H1 (cell line): ENCODE results near the gene ELOVL6. TPM values are rescaled to one million over a fixed set of nuclear protein-coding genes. Genes with fewer than 3 reads are reported as not detected.

Source experiments
- CTCF ChIA-PET: fragments of 300-600 bp; sonication (Branson Sonifier 250); formaldehyde crosslinking; loops from one replicate; lab custom pipeline; 2021; ENCODE audit not compliant: partially characterized antibody; lab: Charles Lee
- POLR2A ChIA-PET: fragments of 300-600 bp; sonication (Branson Sonifier 250); formaldehyde crosslinking; loops from one replicate; lab custom pipeline; 2021; ENCODE audit warnings: inconsistent platforms; ENCODE audit not compliant: partially characterized antibody; lab: Charles Lee
- DNase-seq, 2 experiments: peaks; one replicate each; pipeline versions ENCODE4 v3.0.0 to v3.0.0-alpha.2; 2010 to 2022; ENCODE audit warnings: low spot score in 2 of 2, low read depth in 1 of 2, mixed read lengths in 1 of 2
- FAIRE-seq: peaks from 2 replicates; lab custom pipeline; 2011; peaks lifted over from hg19 to GRCh38; lab: Jason Lieb, UNC
- H2AFZ ChIP-seq: 2 replicates; pipeline ENCODE4 v1.8.1; 2012; ENCODE audit warnings: low read length, inconsistent platforms
- H2AK5ac ChIP-seq: 2 replicates; pipeline ENCODE4 v1.6.1; 2013; ENCODE audit warnings: low read depth, low read length
- H2BK120ac ChIP-seq: replicated peaks from 2 replicates; pipeline ENCODE3; 2013; ENCODE audit warnings: low read depth, low read length, inconsistent platforms
- H2BK12ac ChIP-seq: 2 replicates; pipeline ENCODE4 v1.6.1; 2013; ENCODE audit warnings: low read depth, low read length
- H2BK15ac ChIP-seq: 2 replicates; pipeline ENCODE4 v1.6.1; 2013; ENCODE audit warnings: low read length
- H2BK20ac ChIP-seq: 2 replicates; pipeline ENCODE4 v1.6.1; 2013; ENCODE audit warnings: low read length
- H2BK5ac ChIP-seq: 2 replicates; pipeline ENCODE4 v1.6.1; 2013; ENCODE audit warnings: low read depth, low read length
- H3K14ac ChIP-seq: 2 replicates; pipeline ENCODE4 v1.6.1; 2013; ENCODE audit warnings: inconsistent platforms; ENCODE audit not compliant: insufficient read length
- H3K18ac ChIP-seq: 2 replicates; pipeline ENCODE4 v1.6.1; 2013; ENCODE audit warnings: low read length; ENCODE audit errors: extremely low read depth
- H3K23ac ChIP-seq: 2 replicates; pipeline ENCODE4 v1.6.1; 2013; ENCODE audit warnings: inconsistent platforms; ENCODE audit not compliant: insufficient read length
- H3K23me2 ChIP-seq: 2 replicates; pipeline ENCODE4 v1.6.1; 2013; ENCODE audit warnings: low read depth, low read length
- H3K27ac ChIP-seq: 2 replicates; pipeline ENCODE4 v1.6.1; 2011; ENCODE audit warnings: low read depth, low read length, inconsistent platforms
- H3K27me3 ChIP-seq, 4 experiments: replicated peaks in 1 of 4; 1 replicate in 1 of 4; 2 replicates in 3 of 4; pipeline versions ENCODE4 v1.6.1 to v1.8.1; 2011 to 2013; ENCODE audit warnings: low read length in 3 of 4, mild to moderate bottlenecking in 3 of 4, inconsistent platforms in 2 of 4, mixed read lengths in 2 of 4, moderate library complexity in 1 of 4; ENCODE audit not compliant: control insufficient read depth in 3 of 4, insufficient read depth in 3 of 4; ENCODE audit errors: extremely low read depth in 1 of 4
- H3K36me3 ChIP-seq, 4 experiments: 2 replicates each; pipeline versions ENCODE4 v1.6.1 to v1.8.1; 2011 to 2013; ENCODE audit warnings: mild to moderate bottlenecking in 4 of 4, low read length in 3 of 4, moderate library complexity in 2 of 4, control low read depth in 1 of 4, inconsistent platforms in 1 of 4; ENCODE audit not compliant: insufficient read depth in 4 of 4, control insufficient read depth in 2 of 4
- H3K4ac ChIP-seq: replicated peaks from 2 replicates; pipeline ENCODE3; 2013; ENCODE audit warnings: low read length, low read depth, mixed read lengths, inconsistent platforms; ENCODE audit not compliant: insufficient read length
- H3K4me1 ChIP-seq, 4 experiments: replicated peaks in 1 of 4; 1 replicate in 1 of 4; 2 replicates in 3 of 4; pipeline versions ENCODE4 v1.6.1 to v1.8.1; 2011 to 2013; ENCODE audit warnings: low read length in 3 of 4, inconsistent platforms in 2 of 4, mixed read lengths in 1 of 4; ENCODE audit not compliant: insufficient read depth in 4 of 4, control insufficient read depth in 3 of 4
- H3K4me2 ChIP-seq, 2 experiments: 2 replicates each; pipeline versions ENCODE4 v1.6.1 to v1.8.1; 2011 to 2013; ENCODE audit warnings: low read depth in 2 of 2, low read length in 2 of 2, control low read depth in 1 of 2, inconsistent platforms in 1 of 2, mild to moderate bottlenecking in 1 of 2; ENCODE audit not compliant: insufficient read depth in 1 of 2
- H3K4me3 ChIP-seq, 4 experiments: fragments of 200-600, 300-600 bp in 1 of 4; sonication (generic), shearing (Covaris generic), sonication (Bioruptor Twin) in 1 of 4; 2 replicates each; pipeline versions ENCODE4 v1.5.1 to v1.8.1; 2011 to 2016; ENCODE audit warnings: low read length in 4 of 4, low read depth in 3 of 4, control low read depth in 2 of 4, inconsistent platforms in 2 of 4, mild to moderate bottlenecking in 2 of 4, mixed read lengths in 1 of 4, moderate library complexity in 1 of 4; ENCODE audit not compliant: insufficient read depth in 2 of 4; ENCODE audit errors: extremely low read depth in 1 of 4
- H3K56ac ChIP-seq: replicated peaks from 2 replicates; pipeline ENCODE3; 2013; ENCODE audit warnings: low read depth, mild to moderate bottlenecking, mixed read lengths, low read length, inconsistent platforms; ENCODE audit not compliant: insufficient read length
- H3K79me1 ChIP-seq: 2 replicates; pipeline ENCODE4 v1.6.1; 2013; ENCODE audit warnings: low read depth, low read length, control low read depth
- H3K79me2 ChIP-seq, 2 experiments: 2 replicates each; pipeline versions ENCODE4 v1.6.1 to v1.8.1; 2012 to 2013; ENCODE audit warnings: low read length in 2 of 2, mild to moderate bottlenecking in 2 of 2, inconsistent platforms in 1 of 2; ENCODE audit not compliant: insufficient read depth in 2 of 2, control insufficient read depth in 1 of 2
- H3K9ac ChIP-seq, 4 experiments: replicated peaks in 1 of 4; 1 replicate in 1 of 4; 2 replicates in 3 of 4; pipeline versions ENCODE4 v1.6.1 to v1.8.1; 2011 to 2013; ENCODE audit warnings: low read depth in 3 of 4, low read length in 3 of 4, control low read depth in 2 of 4, mild to moderate bottlenecking in 2 of 4, moderate library complexity in 2 of 4, inconsistent platforms in 1 of 4; ENCODE audit errors: extremely low read depth in 1 of 4
- H3K9me3 ChIP-seq, 2 experiments: 2 replicates each; pipeline versions ENCODE4 v1.6.1 to v1.8.1; 2012 to 2013; ENCODE audit warnings: mild to moderate bottlenecking in 2 of 2, moderate library complexity in 2 of 2, control low read depth in 1 of 2, inconsistent platforms in 1 of 2, low read depth in 1 of 2, low read length in 1 of 2, mixed read lengths in 1 of 2; ENCODE audit not compliant: insufficient read depth in 2 of 2
- H4K20me1 ChIP-seq, 2 experiments: replicated peaks in 1 of 2; 2 replicates each; pipeline versions ENCODE3 to v1.8.1; 2011 to 2013; ENCODE audit warnings: inconsistent platforms in 2 of 2, low read length in 2 of 2, mild to moderate bottlenecking in 1 of 2; ENCODE audit not compliant: insufficient read depth in 2 of 2, control insufficient read depth in 1 of 2
- H4K5ac ChIP-seq: 2 replicates; pipeline ENCODE4 v1.6.1; 2013; ENCODE audit warnings: low read length, low read depth, mixed read lengths, inconsistent platforms; ENCODE audit not compliant: insufficient read length
- H4K8ac ChIP-seq: 2 replicates; pipeline ENCODE4 v1.8.0; 2013; ENCODE audit warnings: mild to moderate bottlenecking, moderate library complexity, low read length, inconsistent platforms; ENCODE audit not compliant: insufficient read depth; ENCODE audit errors: extremely low read depth
- H4K91ac ChIP-seq: replicated peaks from 2 replicates; pipeline ENCODE3; 2013; ENCODE audit warnings: low read length, mixed read lengths, inconsistent platforms; ENCODE audit not compliant: insufficient read length
- MAX ChIP-seq: IDR thresholded peaks from 2 replicates; pipeline ENCODE4 v1.6.1; 2012; ENCODE audit warnings: inconsistent platforms
- RFX5 ChIP-seq: IDR thresholded peaks from 2 replicates; pipeline ENCODE4 v1.6.1; 2011; ENCODE audit warnings: low read depth, low read length, improper control_type of control experiment, borderline replicate concordance
- TAF7 ChIP-seq: optimal IDR thresholded peaks from 2 replicates; pipeline ENCODE3; 2011; ENCODE audit warnings: low read depth, mild to moderate bottlenecking, inconsistent platforms, low read length, moderate library complexity, borderline replicate concordance
- WGBS, 2 experiments: shearing (Covaris generic) in 1 of 2; methylation state at CpG; one replicate each; pipeline versions ENCODE4 v1.1.6 to v1.1.7; 2013 to 2015; ENCODE audit warnings: low lambda C conversion rate in 2 of 2, mixed read lengths in 2 of 2, inconsistent platforms in 1 of 2, low coverage in 1 of 2, missing lambda C conversion rate in 1 of 2; ENCODE audit not compliant: insufficient replicate concordance in 2 of 2, insufficient coverage in 1 of 2, insufficient read length in 1 of 2; ENCODE audit errors: extremely low coverage in 1 of 2, missing lambda C conversion rate in 1 of 2; 5-methylcytosine and 5-hydroxymethylcytosine counted together
- polyA plus RNA-seq, 7 experiments: library from polyadenylated mRNA; depleted of rRNA in 3 of 7; stranded (reverse) in 5 of 7; unstranded in 2 of 7; fragments of >200 nt in 5 of 7; fragments of 200-250 nt in 2 of 7; gene quantifications; 1 replicate in 5 of 7; 2 replicates in 1 of 7; 4 replicates in 1 of 7; pipeline versions ENCODE4 v1.2.1 to v1.2.3, GENCODE V29; 2011 to 2013; ENCODE audit warnings: missing spikeins in 2 of 7, mixed read lengths in 2 of 7
- total RNA-seq: library from RNA; stranded (reverse); fragmentation: NEBNext Ultra II Directional; extraction: Animal tissue kit (Norgen Biotek cat#: 25700); gene quantifications from 2 replicates; pipeline ENCODE4 v1.2.1, GENCODE V29; 2021

ELOVL6 gene
- total and polyA plus RNA-seq, 2 of the 8 experiments (the other 6 are each of a cell fraction or from before 2014, with no cell fraction given), result 27.8 to 86.6 TPM

GRCh38 chr4:110190249-110190648 is 8.2 kb downstream of the ELOVL6 start:
- POLR2A ChIA-PET, result no interaction called here
- 97% methylated on average over 5 of the region's 5 CpGs; no CpG with 5 or more reads in 1 of the 2 experiments for WGBS, 2 experiments
- Histone ChIP-seq H2AK5ac (no peak overlapping the region), H3K4me1 (peaks cover 0 to 11% (median 8%) of the 10 kb centered on the region in 4 experiments; a peak in 4 of 7 replicates), H4K8ac (no peak overlapping the region), H2BK120ac (no peak overlapping the region), H3K27me3 (no peaks in the 10 kb centered on the region), H3K4me3 (no peak overlapping the region), H3K79me2 (peaks cover 0 to 85% of the 10 kb centered on the region in 2 experiments; a peak in 2 of 4 replicates), H2AFZ (no peak overlapping the region), H3K4ac (no peak overlapping the region), H2BK20ac (no peak overlapping the region), H3K9ac (no peak overlapping the region), H3K23ac (no peak overlapping the region), H3K36me3 (peaks cover 0 to 29% (median 0%) of the 10 kb centered on the region in 4 experiments; a peak in 1 of 8 replicates), H3K79me1 (no peaks in the 10 kb centered on the region; the same call in 1 of the 2 replicates), H3K23me2 (no peaks in the 10 kb centered on the region), H3K56ac (no peak overlapping the region), H3K4me2 (no peak overlapping the region), H4K5ac (no peak overlapping the region), H3K18ac (no peak overlapping the region), H3K9me3 (no peaks in the 10 kb centered on the region), H3K27ac (no peak overlapping the region), H2BK12ac (no peak overlapping the region), H2BK5ac (no peak overlapping the region), H4K20me1 (no peaks in the 10 kb centered on the region), H4K91ac (no peak overlapping the region), H3K14ac (no peak overlapping the region), H2BK15ac (no peak overlapping the region)
- TF ChIP-seq TAF7, result no peak
- no peak for TF ChIP-seq MAX
- no peak for TF ChIP-seq RFX5
- no peak for DNase-seq
- no peak for FAIRE-seq
- CTCF ChIA-PET, result no interaction called here
